ENCODE results near the gene ECE2. TPM values are rescaled to one million over a fixed set of nuclear protein-coding genes. Genes with fewer than 3 reads are reported as not detected.

Gene ECE2
- total RNA-seq, 4 donors from 2014 or later, result not detected

DNA sequence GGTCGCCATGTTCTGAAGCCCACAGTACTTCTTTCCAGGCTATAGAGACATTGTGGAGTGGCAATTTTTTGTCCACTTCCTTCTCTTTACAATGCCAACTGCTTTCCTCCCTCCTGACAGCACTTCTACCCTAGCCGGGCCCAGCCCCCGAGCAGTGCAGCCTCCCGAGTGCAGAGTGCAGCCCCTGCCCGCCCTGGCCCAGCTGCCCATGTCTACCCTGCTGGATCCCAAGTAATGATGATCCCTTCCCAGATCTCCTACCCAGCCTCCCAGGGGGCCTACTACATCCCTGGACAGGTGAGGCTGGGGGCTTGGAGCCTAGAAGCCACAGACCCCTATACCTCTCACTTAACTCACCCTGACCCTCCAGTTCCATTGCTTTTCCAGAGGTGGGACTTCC lies 41.4 kb downstream of the ECE2 start:
- TF ChIP-seq, protein P1, sequence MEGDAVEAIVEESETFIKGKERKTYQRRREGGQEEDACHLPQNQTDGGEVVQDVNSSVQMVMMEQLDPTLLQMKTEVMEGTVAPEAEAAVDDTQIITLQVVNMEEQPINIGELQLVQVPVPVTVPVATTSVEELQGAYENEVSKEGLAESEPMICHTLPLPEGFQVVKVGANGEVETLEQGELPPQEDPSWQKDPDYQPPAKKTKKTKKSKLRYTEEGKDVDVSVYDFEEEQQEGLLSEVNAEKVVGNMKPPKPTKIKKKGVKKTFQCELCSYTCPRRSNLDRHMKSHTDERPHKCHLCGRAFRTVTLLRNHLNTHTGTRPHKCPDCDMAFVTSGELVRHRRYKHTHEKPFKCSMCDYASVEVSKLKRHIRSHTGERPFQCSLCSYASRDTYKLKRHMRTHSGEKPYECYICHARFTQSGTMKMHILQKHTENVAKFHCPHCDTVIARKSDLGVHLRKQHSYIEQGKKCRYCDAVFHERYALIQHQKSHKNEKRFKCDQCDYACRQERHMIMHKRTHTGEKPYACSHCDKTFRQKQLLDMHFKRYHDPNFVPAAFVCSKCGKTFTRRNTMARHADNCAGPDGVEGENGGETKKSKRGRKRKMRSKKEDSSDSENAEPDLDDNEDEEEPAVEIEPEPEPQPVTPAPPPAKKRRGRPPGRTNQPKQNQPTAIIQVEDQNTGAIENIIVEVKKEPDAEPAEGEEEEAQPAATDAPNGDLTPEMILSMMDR (IDR thresholded peaks at IDR 0.05), result no peak
- TF ChIP-seq EP300 (IDR thresholded peaks at IDR 0.05), result no peak
- no peak for TF ChIP-seq POLR2A (IDR thresholded peaks at IDR 0.05)
- no peak for DNase-seq (ENCODE audit: low spot score in 2 of 2)
- no peaks in the 10 kb centered on the region for H3K27me3 ChIP-seq
- H3K27ac ChIP-seq, result peak overlapping the region in 3 of 4 donors; percentile 20 to 96 (median 92)
- 61 to 69% methylated on average over 5 of the region's 5 CpGs for WGBS, 2 donors
- no peaks in the 10 kb centered on the region for H3K9me3 ChIP-seq
- no peak overlapping the region for H3K4me3 ChIP-seq
- peaks cover 0 to 73% (median 41%) of the 10 kb centered on the region in 4 donors for H3K4me1 ChIP-seq
- H3K36me3 ChIP-seq, result peaks cover 7 to 41% (median 17%) of the 10 kb centered on the region in 3 donors

DNA sequence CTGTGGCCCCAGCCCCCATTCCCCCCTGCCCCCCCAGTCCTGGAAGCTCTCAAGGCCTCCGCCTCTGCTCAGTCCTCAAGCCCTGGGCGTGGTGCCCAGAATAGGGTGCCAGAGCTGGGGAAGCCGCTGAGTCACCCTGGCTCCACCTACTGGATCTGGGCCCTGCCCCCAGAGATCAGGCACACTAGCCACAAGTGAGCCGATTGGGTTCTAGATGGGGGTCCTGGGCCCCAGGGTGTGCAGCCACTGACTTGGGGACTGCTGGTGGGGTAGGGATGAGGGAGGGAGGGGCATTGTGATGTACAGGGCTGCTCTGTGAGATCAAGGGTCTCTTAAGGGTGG lies 44.3 kb downstream of the ECE2 start:
- DNase-seq (ENCODE audit: low spot score in 2 of 2), result peak; percentile 97
- Histone ChIP-seq H3K27ac (peak overlapping the region; percentile 85 to 96 (median 89)), H3K9me3 (no peaks in the 10 kb centered on the region), H3K4me1 (peaks cover 0 to 81% (median 38%) of the 10 kb centered on the region in 4 donors), H3K36me3 (peaks cover 12 to 70% (median 37%) of the 10 kb centered on the region in 3 donors), H3K27me3 (no peaks in the 10 kb centered on the region), H3K4me3 (peak overlapping the region in 2 of 4 donors; percentile 10 to 16)
- TF ChIP-seq, protein P1 (IDR thresholded peaks at IDR 0.05), result peak in 1 of 5 experiments; percentile 9
- TF ChIP-seq EP300 (IDR thresholded peaks at IDR 0.05) (peak in 1 of 2 donors; percentile 74), POLR2A (IDR thresholded peaks at IDR 0.05) (no peak)
- WGBS, 2 donors, result 0 to 3% methylated on average over 4 of the region's 4 CpGs

DNA sequence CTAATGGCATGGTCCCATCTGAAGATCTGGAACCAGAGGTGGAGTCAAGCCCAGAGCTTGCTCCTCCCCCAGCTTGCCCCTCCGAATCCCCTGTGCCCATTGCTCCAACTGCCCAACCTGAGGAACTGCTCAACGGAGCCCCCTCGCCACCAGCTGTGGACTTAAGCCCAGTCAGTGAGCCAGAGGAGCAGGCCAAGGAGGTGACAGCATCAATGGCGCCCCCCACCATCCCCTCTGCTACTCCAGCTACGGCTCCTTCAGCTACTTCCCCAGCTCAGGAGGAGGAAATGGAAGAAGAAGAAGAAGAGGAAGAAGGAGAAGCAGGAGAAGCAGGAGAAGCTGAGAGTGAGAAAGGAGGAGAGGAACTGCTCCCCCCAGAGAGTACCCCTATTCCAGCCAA lies 45.8 kb downstream of the ECE2 start:
- Histone ChIP-seq H3K9me3 (no peaks in the 10 kb centered on the region), H3K36me3 (peaks cover 12 to 85% (median 50%) of the 10 kb centered on the region in 3 donors), H3K4me1 (peaks cover 0 to 67% (median 31%) of the 10 kb centered on the region in 4 donors), H3K4me3 (no peak overlapping the region), H3K27me3 (no peaks in the 10 kb centered on the region), H3K27ac (peak overlapping the region in 2 of 4 donors; percentile 38 to 96)
- TF ChIP-seq EP300 (IDR thresholded peaks at IDR 0.05) (no peak), POLR2A (IDR thresholded peaks at IDR 0.05) (no peak)
- TF ChIP-seq, protein P1 (IDR thresholded peaks at IDR 0.05), result no peak
- 81 to 85% methylated on average over 5 of the region's 5 CpGs for WGBS, 2 donors
- DNase-seq (ENCODE audit: low spot score in 2 of 2), result no peak

DNA sequence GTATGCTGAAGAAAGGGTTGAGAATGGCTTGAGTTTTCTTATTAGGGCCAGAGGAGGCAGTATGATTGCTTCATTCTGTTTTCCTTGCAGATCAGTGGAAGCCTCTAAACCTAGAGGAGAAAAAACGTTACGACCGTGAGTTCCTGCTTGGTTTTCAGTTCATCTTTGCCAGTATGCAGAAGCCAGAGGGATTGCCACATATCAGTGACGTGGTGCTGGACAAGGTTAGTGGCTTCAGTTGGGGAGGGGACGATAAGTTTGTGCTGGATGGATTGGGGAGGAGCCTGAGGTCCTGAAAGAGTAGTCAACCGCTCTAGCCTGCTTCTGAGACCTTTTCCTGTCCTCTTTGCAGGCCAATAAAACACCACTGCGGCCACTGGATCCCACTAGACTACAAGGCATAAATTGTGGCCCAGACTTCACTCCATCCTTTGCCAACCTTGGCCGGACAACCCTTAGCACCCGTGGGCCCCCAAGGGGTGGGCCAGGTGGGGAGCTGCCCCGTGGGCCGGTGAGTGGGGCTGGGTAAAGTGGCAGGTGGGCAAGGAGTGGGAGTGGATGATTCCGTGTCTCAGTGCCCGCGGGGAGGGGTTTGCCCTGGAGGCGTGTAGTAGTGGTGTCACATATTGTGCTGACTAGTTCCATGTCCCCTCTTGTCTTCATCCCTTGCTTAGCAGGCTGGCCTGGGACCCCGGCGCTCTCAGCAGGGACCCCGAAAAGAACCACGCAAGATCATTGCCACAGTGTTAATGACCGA lies 47.1 kb downstream of the ECE2 start:
- H3K36me3 ChIP-seq, result peaks cover 19 to 85% (median 60%) of the 10 kb centered on the region in 3 donors
- no peaks in the 10 kb centered on the region for H3K9me3 ChIP-seq
- peak in 1 of 2 donors; percentile 70 for DNase-seq (ENCODE audit: low spot score in 2 of 2)
- no peaks in the 10 kb centered on the region for H3K27me3 ChIP-seq
- H3K4me3 ChIP-seq, result no peak overlapping the region
- WGBS, 2 donors, result 82 to 90% methylated on average over 17 to 20 of the region's 20 CpGs
- TF ChIP-seq, protein P1 (IDR thresholded peaks at IDR 0.05), result no peak
- TF ChIP-seq POLR2A (IDR thresholded peaks at IDR 0.05) (no peak), EP300 (IDR thresholded peaks at IDR 0.05) (peak in 1 of 2 donors; percentile 38)
- H3K27ac ChIP-seq, result peak overlapping the region in 2 of 4 donors; percentile 26 to 96
- peaks cover 0 to 55% (median 24%) of the 10 kb centered on the region in 4 donors for H3K4me1 ChIP-seq

DNA sequence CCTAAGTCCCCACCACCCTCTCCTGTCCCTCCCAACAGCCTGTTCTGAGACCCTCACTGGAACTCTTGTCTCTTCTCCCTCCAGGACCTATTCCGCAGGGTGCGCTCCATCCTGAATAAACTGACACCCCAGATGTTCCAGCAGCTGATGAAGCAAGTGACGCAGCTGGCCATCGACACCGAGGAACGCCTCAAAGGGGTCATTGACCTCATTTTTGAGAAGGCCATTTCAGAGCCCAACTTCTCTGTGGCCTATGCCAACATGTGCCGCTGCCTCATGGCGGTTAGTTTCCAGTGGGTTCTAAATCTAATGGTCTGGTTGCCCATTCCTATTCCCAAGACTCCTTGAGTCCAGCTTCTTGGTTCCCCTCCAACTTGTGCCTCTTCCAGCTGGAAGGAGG lies 47.9 kb downstream of the ECE2 start:
- whole genome bisulfite sequencing, 2 donors, result 69 to 91% methylated on average over 8 of the region's 8 CpGs
- TF ChIP-seq, protein P1 (IDR thresholded peaks at IDR 0.05), result no peak
- TF ChIP-seq EP300 (IDR thresholded peaks at IDR 0.05), result peak in 1 of 2 donors; percentile 32
- Histone ChIP-seq H3K4me3 (no peak overlapping the region), H3K9me3 (no peaks in the 10 kb centered on the region), H3K4me1 (peaks cover 0 to 47% (median 21%) of the 10 kb centered on the region in 4 donors), H3K36me3 (peaks cover 19 to 86% (median 67%) of the 10 kb centered on the region in 3 donors), H3K27ac (peak overlapping the region in 2 of 4 donors; percentile 26 to 96), H3K27me3 (no peaks in the 10 kb centered on the region)
- no peak for DNase-seq (ENCODE audit: low spot score in 2 of 2)

Measured in tibial nerve (tissue), 4 donors.